NCI-H2171 treated with DMSO at 0.1 percent for 48 hours (cell line): ENCODE measurements around the gene ZDHHC1.
A peak's percentile ranks its signal among the peaks of the same experiment; 100 is the strongest.
"Not testable (repeated sequence)": the region's sequence is repeated elsewhere in the genome, so short reads cannot be mapped to it uniquely, and the experiment has no call there.

Experiments used
- DNase-seq: peaks from one replicate; lab custom pipeline; 2025; lab: John Stamatoyannopoulos, UW

The ZDHHC1 gene

GRCh38 chr16:67361038-67361437, 55.2 kb downstream of the ZDHHC1 start:
- no peak for DNase-seq

GRCh38 chr16:67359540-67360269, 56.6 kb downstream of the ZDHHC1 start:
- not testable (repeated sequence) for DNase-seq

- DNase-seq: no peak
These were observed 58.7 kb downstream of the ZDHHC1 start for GRCh38 chr16:67357561-67357960.

GRCh38 chr16:67356396-67356795, 59.9 kb downstream of the ZDHHC1 start:
- no peak for DNase-seq

GRCh38 chr16:67352463-67352862, 63.8 kb downstream of the ZDHHC1 start:
- not testable (repeated sequence) for DNase-seq

- no peak for DNase-seq
These were observed 66.0 kb downstream of the ZDHHC1 start for GRCh38 chr16:67350324-67350723.

- peak; percentile 47 for DNase-seq
These were observed 67.1 kb downstream of the ZDHHC1 start for GRCh38 chr16:67349172-67349571.

- no peak for DNase-seq
These were observed 69.9 kb downstream of the ZDHHC1 start for GRCh38 chr16:67346341-67346740.

GRCh38 chr16:67345401-67345800, 70.9 kb downstream of the ZDHHC1 start:
- DNase-seq: no peak
